Endothelial cell of umbilical vein (primary cell): ENCODE results near the gene CCR7. TPM values are rescaled to one million over a fixed set of nuclear protein-coding genes. Genes with fewer than 3 reads are reported as not detected.
"Not testable (repeated sequence)": the region's sequence is repeated elsewhere in the genome, so short reads cannot be mapped to it uniquely, and the experiment has no call there.

Experiments used
- BruUV-seq: library from RNA; stranded (reverse); fragments of 400-500 nt; replicated peaks from 2 replicates; lab custom pipeline; 2021; lab: Mats Ljungman, UMichigan
- CTCF ChIA-PET: fragments of 300-600, 350-600 bp; sonication (Branson Sonifier 250); formaldehyde crosslinking; loops from one replicate; lab custom pipeline; 2021; ENCODE audit warnings: antibody characterized with exemption, inconsistent platforms; lab: Charles Lee
- POLR2A ChIA-PET: fragments of 300-600, 350-600 bp; sonication (Branson Sonifier 250); formaldehyde crosslinking; loops from one replicate; lab custom pipeline; 2021; ENCODE audit warnings: antibody characterized with exemption, inconsistent platforms; lab: Charles Lee
- DNase-seq: peaks from one replicate; pipeline ENCODE4 v3.0.0-alpha.2; 2011; ENCODE audit warnings: low read depth, low spot score
- FAIRE-seq: peaks from 2 replicates; lab custom pipeline; 2011; peaks lifted over from hg19 to GRCh38; lab: Jason Lieb, UNC
- H2AFZ ChIP-seq: 2 replicates; pipeline ENCODE4 v1.6.0; 2012; ENCODE audit warnings: low read depth, low read length, control low read depth, inconsistent platforms
- H3K27ac ChIP-seq: 2 replicates; pipeline ENCODE4 v1.5.1; 2011; ENCODE audit warnings: low read depth, mild to moderate bottlenecking, control low read depth, low read length, moderate library complexity; ENCODE audit not compliant: insufficient read depth
- H3K27me3 ChIP-seq, 2 experiments: 2 replicates each; pipeline versions ENCODE4 v1.6.0 to v1.6.1; 2011; ENCODE audit warnings: low read length in 2 of 2, mixed read lengths in 1 of 2; ENCODE audit not compliant: control insufficient read depth in 2 of 2, insufficient read depth in 2 of 2
- H3K36me3 ChIP-seq, 2 experiments: 2 replicates in 1 of 2; 3 replicates in 1 of 2; pipeline ENCODE4 v1.5.1; 2011; ENCODE audit warnings: low read length in 2 of 2, mild to moderate bottlenecking in 1 of 2, moderate library complexity in 1 of 2; ENCODE audit not compliant: control insufficient read depth in 2 of 2, insufficient read depth in 2 of 2; ENCODE audit errors: extremely low read depth in 1 of 2
- H3K4me1 ChIP-seq: 3 replicates; pipeline ENCODE4 v1.5.1; 2011; ENCODE audit warnings: mild to moderate bottlenecking, low read length; ENCODE audit not compliant: control insufficient read depth, insufficient read depth; ENCODE audit errors: extremely low read depth
- H3K4me2 ChIP-seq: 2 replicates; pipeline ENCODE4 v1.6.1; 2011; ENCODE audit warnings: low read length, control low read depth, mixed read lengths; ENCODE audit not compliant: insufficient read depth
- H3K4me3 ChIP-seq, 3 experiments: fragments of 200-600 bp in 1 of 3; sonication (generic), shearing (Covaris generic) in 1 of 3; replicated peaks in 1 of 3; 2 replicates each; pipeline ENCODE4 v1.5.1; 2011 to 2016; ENCODE audit warnings: control low read depth in 3 of 3, low read length in 3 of 3, mild to moderate bottlenecking in 2 of 3, inconsistent platforms in 1 of 3, low read depth in 1 of 3, moderate library complexity in 1 of 3; ENCODE audit not compliant: insufficient read depth in 1 of 3
- H3K79me2 ChIP-seq: 2 replicates; pipeline ENCODE4 v1.6.0; 2012; ENCODE audit warnings: low read length, inconsistent platforms; ENCODE audit not compliant: control insufficient read depth, insufficient read depth
- H3K9ac ChIP-seq: replicated peaks from 2 replicates; pipeline ENCODE3; 2011; ENCODE audit warnings: low read length, control low read depth; ENCODE audit not compliant: insufficient read depth; ENCODE audit errors: extremely low read depth
- H3K9me1 ChIP-seq: replicated peaks from 3 replicates; pipeline ENCODE4 v1.6.0; 2011; ENCODE audit warnings: mild to moderate bottlenecking, low read length; ENCODE audit not compliant: control insufficient read depth, insufficient read depth; ENCODE audit errors: extremely low read depth
- H3K9me3 ChIP-seq: replicated peaks from 2 replicates; pipeline ENCODE4 v1.5.1; 2012; ENCODE audit warnings: low read length, inconsistent platforms; ENCODE audit not compliant: control insufficient read depth, insufficient read depth
- H4K20me1 ChIP-seq: replicated peaks from 2 replicates; pipeline ENCODE3; 2011; ENCODE audit warnings: mild to moderate bottlenecking, low read length; ENCODE audit not compliant: control insufficient read depth, insufficient read depth; ENCODE audit errors: extremely low read depth
- EZH2 ChIP-seq: IDR thresholded peaks from 2 replicates; pipeline ENCODE4 v1.6.1; 2012; ENCODE audit warnings: borderline replicate concordance, low read depth, mild to moderate bottlenecking, moderate library complexity, low read length, inconsistent platforms; ENCODE audit not compliant: severe bottlenecking
- FOS ChIP-seq: IDR thresholded peaks from 2 replicates; pipeline ENCODE4 v1.6.1; 2011; ENCODE audit warnings: mild to moderate bottlenecking, low read length, moderate library complexity, borderline replicate concordance; ENCODE audit not compliant: insufficient read depth
- GATA2 ChIP-seq: IDR thresholded peaks from 2 replicates; pipeline ENCODE4 v1.7.0; 2011; ENCODE audit warnings: low read depth, mild to moderate bottlenecking, moderate library complexity, mixed read lengths, low read length; ENCODE audit not compliant: insufficient read length, insufficient read depth
- JUN ChIP-seq: IDR thresholded peaks from 2 replicates; pipeline ENCODE4 v1.6.1; 2011; ENCODE audit warnings: borderline replicate concordance, low read depth; ENCODE audit not compliant: insufficient read length, insufficient read depth
- MYC ChIP-seq: IDR thresholded peaks from one replicate; pipeline ENCODE4 v1.6.1; 2011; ENCODE audit warnings: mild to moderate bottlenecking, low read depth, low read length
- POLR2A ChIP-seq: IDR thresholded peaks from 2 replicates; pipeline ENCODE4 v1.6.1; 2012; ENCODE audit warnings: low read depth, mild to moderate bottlenecking, control low read depth, low read length
- POLR2AphosphoS5 ChIP-seq: IDR thresholded peaks from 2 replicates; pipeline ENCODE4 v1.6.1; 2012; ENCODE audit warnings: low read depth, mild to moderate bottlenecking, control low read depth, low read length, moderate library complexity; ENCODE audit not compliant: insufficient read depth
- dilution Hi-C: fragments of 300-500 bp; cut with MboI; formaldehyde crosslinking; loops from one replicate; pipeline ENCODE4 v1.15.0; 2019; ENCODE audit warnings: low sequenced_read_pairs; ENCODE audit not compliant: extremely low pct_ligation_motif_present
- intact Hi-C: fragments of 100-400 bp; cut with micrococcal nuclease; formaldehyde crosslinking; loops from one replicate; pipeline ENCODE4 v1.10.0; 2022
- polyA plus RNA-seq, 4 experiments: library from polyadenylated mRNA; depleted of rRNA in 3 of 4; stranded (reverse) in 3 of 4; unstranded in 1 of 4; fragments of >200 nt; gene quantifications; 2 replicates each; pipeline versions ENCODE4 v1.2.1 to v1.2.3, GENCODE V29; 2011 to 2012; ENCODE audit warnings: missing spikeins in 1 of 4
- total RNA-seq: library from RNA; stranded (reverse); gene quantifications from 2 replicates; pipeline ENCODE4 v1.2.3, GENCODE V29; 2021
- TF ChIP-seq, protein P1 (sequence below): IDR thresholded peaks from 2 replicates; pipeline ENCODE4 v1.6.1; 2011; ENCODE audit not compliant: insufficient read depth, insufficient read length

CCR7 gene
- total and polyA plus RNA-seq, 2 donors (not counting 3 experiments of a cell fraction or from before 2014, with no cell fraction given) = 0.18 TPM; not detected in 1

DNA sequence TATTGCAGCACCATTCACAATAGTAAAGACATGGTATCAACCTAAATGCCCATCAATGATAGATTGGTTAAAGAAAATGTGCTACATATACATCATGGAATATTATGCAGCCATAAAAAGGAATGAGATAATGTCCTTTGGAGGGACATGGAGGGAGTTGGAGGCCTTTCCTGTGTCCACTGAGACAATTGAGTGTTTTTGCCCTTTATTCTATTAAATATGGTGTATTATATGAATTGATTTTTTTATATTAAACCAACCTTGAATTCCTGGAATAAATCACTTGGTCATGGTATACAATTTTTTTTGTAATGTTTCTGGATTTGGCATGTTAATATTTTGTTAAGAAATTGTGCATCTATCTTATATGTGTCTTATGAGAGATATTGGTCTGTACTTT lies 9.0 kb upstream of the CCR7 start:
- DNase-seq = no peak
- no peak overlapping the region for H3K4me3 ChIP-seq
- TF ChIP-seq MYC = no peak
- no peak for TF ChIP-seq GATA2
- TF ChIP-seq EZH2 = no peak
- TF ChIP-seq, protein P1, sequence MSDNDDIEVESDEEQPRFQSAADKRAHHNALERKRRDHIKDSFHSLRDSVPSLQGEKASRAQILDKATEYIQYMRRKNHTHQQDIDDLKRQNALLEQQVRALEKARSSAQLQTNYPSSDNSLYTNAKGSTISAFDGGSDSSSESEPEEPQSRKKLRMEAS = no peak
- TF ChIP-seq POLR2AphosphoS5 = no peak
- TF ChIP-seq JUN = no peak
- no peak for TF ChIP-seq POLR2A
- TF ChIP-seq FOS = no peak
- dilution Hi-C loops = no loop called here
- no peak overlapping the region for H2AFZ ChIP-seq
- CTCF ChIA-PET = interaction anchor here (1.6 kb wide), 1 partner anchor 46 kb away, joined by 4 read pairs; no protein-coding TSS in a partner anchor
- intact Hi-C loops = no loop called here
- H3K4me2 ChIP-seq = no peak overlapping the region
- no peaks in the 10 kb centered on the region for H3K4me1 ChIP-seq
- H3K9me3 ChIP-seq = no peaks in the 10 kb centered on the region
- no peaks in the 10 kb centered on the region for H3K79me2 ChIP-seq
- POLR2A ChIA-PET = no interaction called here
- FAIRE-seq = no peak
- no peaks in the 10 kb centered on the region for H4K20me1 ChIP-seq
- peaks cover 16 to 30% of the 10 kb centered on the region in 2 experiments for H3K27me3 ChIP-seq
- no peaks in the 10 kb centered on the region for H3K9me1 ChIP-seq
- no peak overlapping the region for H3K27ac ChIP-seq
- no TSS peak for BruUV-seq
- no peaks in the 10 kb centered on the region for H3K36me3 ChIP-seq
- no peak overlapping the region for H3K9ac ChIP-seq

DNA sequence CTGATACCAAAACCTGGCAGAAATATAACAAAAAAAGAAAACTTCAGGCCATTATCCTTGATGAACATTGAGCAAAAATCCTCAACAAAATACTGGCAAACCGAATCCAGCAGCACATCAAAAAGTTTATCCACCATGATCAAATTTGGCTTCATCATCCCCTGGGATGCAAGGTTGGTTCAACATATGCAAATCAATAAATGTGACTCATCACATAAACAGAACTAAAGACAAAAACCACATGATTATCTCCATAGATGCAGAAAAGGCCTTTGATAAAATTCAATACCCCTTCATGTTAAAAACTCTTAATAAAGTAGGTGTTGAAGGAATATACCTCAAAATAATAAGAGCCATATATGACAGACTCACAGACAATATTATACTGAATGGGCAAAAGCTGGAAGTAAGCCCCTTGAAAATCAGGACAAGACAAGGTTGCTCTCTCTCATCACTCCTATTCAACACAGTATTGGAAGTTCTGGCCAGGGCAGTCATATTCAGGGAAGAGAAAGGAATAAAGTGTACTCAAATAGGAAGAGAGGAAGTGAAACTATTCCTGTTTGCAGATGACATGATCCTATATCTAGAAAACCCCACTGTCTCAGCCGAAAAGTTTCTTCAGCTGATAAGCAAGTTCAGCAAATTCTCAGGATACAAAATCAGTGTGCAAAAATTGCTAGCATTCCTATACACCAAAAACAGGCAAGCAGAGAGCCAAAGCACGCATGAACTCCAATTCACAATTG lies 7.1 kb upstream of the CCR7 start:
- H2AFZ ChIP-seq, intact Hi-C loops, BruUV-seq, H3K79me2 ChIP-seq, H3K9me3 ChIP-seq, dilution Hi-C loops, H3K27ac ChIP-seq, H3K4me1 ChIP-seq, H3K36me3 ChIP-seq, DNase-seq, POLR2A ChIA-PET, H3K4me3 ChIP-seq, H3K9ac ChIP-seq, H3K9me1 ChIP-seq, H4K20me1 ChIP-seq, CTCF ChIA-PET, H3K4me2 ChIP-seq: not testable (repeated sequence)
- H3K27me3 ChIP-seq = peaks cover 19 to 33% of the 10 kb centered on the region in 2 experiments
- FAIRE-seq = peak; percentile 42
